Rectal smooth muscle tissue (tissue), 1 donor: ENCODE results near the gene P2RX6.
"Not testable (repeated sequence)": the region's sequence is repeated elsewhere in the genome, so short reads cannot be mapped to it uniquely, and the experiment has no call there.

Experiments
- H3K27ac ChIP-seq: one replicate; pipeline ENCODE4 v1.7.0; 2013; ENCODE audit warnings: low read depth, low read length, inconsistent platforms
- H3K27me3 ChIP-seq: one replicate; pipeline ENCODE4 v1.7.0; 2013; ENCODE audit warnings: low read length; ENCODE audit not compliant: control insufficient read depth, insufficient read depth
- H3K36me3 ChIP-seq: one replicate; pipeline ENCODE4 v1.7.0; 2013; ENCODE audit warnings: low read length; ENCODE audit not compliant: control insufficient read depth, insufficient read depth
- H3K4me1 ChIP-seq: one replicate; pipeline ENCODE4 v1.7.0; 2013; ENCODE audit warnings: low read length; ENCODE audit not compliant: control insufficient read depth, insufficient read depth
- H3K4me3 ChIP-seq: one replicate; pipeline ENCODE4 v1.7.0; 2013; ENCODE audit warnings: low read length
- H3K9ac ChIP-seq: one replicate; pipeline ENCODE4 v1.7.0; 2013; ENCODE audit warnings: low read length

Gene P2RX6

GRCh38 chr22:21067901-21068680, 53.1 kb downstream of the P2RX6 start:
- Histone ChIP-seq H3K4me1 (no peaks in the 10 kb centered on the region), H3K36me3 (no peaks in the 10 kb centered on the region), H3K9ac (no peak overlapping the region), H3K4me3 (no peak overlapping the region), H3K27me3 (no peaks in the 10 kb centered on the region), H3K27ac (no peak overlapping the region)

- H3K36me3 ChIP-seq: no peaks in the 10 kb centered on the region
- no peaks in the 10 kb centered on the region for H3K27me3 ChIP-seq
- H3K9ac ChIP-seq: no peak overlapping the region
- no peak overlapping the region for H3K27ac ChIP-seq
- H3K4me1 ChIP-seq: no peaks in the 10 kb centered on the region
- H3K4me3 ChIP-seq: no peak overlapping the region
Observed at GRCh38 chr22:21068681-21069276, 53.8 kb downstream of the P2RX6 start.

- no peak overlapping the region for H3K27ac ChIP-seq
- no peaks in the 10 kb centered on the region for H3K36me3 ChIP-seq
Observed at GRCh38 chr22:21069375-21069774, 54.4 kb downstream of the P2RX6 start.

GRCh38 chr22:21070690-21071615, 56.0 kb downstream of the P2RX6 start:
- H3K27ac ChIP-seq: no peak overlapping the region
- no peaks in the 10 kb centered on the region for H3K36me3 ChIP-seq
- no peak overlapping the region for H3K9ac ChIP-seq
- H3K4me1 ChIP-seq: no peaks in the 10 kb centered on the region
- H3K27me3 ChIP-seq: peaks cover 2% of the 10 kb centered on the region
- H3K4me3 ChIP-seq: no peak overlapping the region

More at GRCh38 chr22:21069375-21069774, 54.4 kb downstream of the P2RX6 start:
- Histone ChIP-seq H3K27me3 (peaks cover 2% of the 10 kb centered on the region), H3K9ac (no peak overlapping the region), H3K4me3 (no peak overlapping the region), H3K4me1 (no peaks in the 10 kb centered on the region)

- not testable (repeated sequence) for H3K27ac ChIP-seq, H3K36me3 ChIP-seq, H3K4me1 ChIP-seq, H3K4me3 ChIP-seq, H3K27me3 ChIP-seq, H3K9ac ChIP-seq
Observed at GRCh38 chr22:21071796-21072195, 56.8 kb downstream of the P2RX6 start.

GRCh38 chr22:21073023-21073422, 58.1 kb downstream of the P2RX6 start:
- no peak overlapping the region for H3K9ac ChIP-seq
- H3K27me3 ChIP-seq: peaks cover 2% of the 10 kb centered on the region
- H3K4me1 ChIP-seq: no peaks in the 10 kb centered on the region
- no peak overlapping the region for H3K27ac ChIP-seq
- H3K4me3 ChIP-seq: no peak overlapping the region
- no peaks in the 10 kb centered on the region for H3K36me3 ChIP-seq

GRCh38 chr22:21073482-21073881, 58.5 kb downstream of the P2RX6 start:
- H3K4me1 ChIP-seq: no peaks in the 10 kb centered on the region

GRCh38 chr22:21074102-21074715, 59.2 kb downstream of the P2RX6 start:
- no peaks in the 10 kb centered on the region for H3K4me1 ChIP-seq
- peaks cover 2% of the 10 kb centered on the region for H3K27me3 ChIP-seq
- H3K27ac ChIP-seq: no peak overlapping the region
- no peak overlapping the region for H3K9ac ChIP-seq
- H3K36me3 ChIP-seq: no peaks in the 10 kb centered on the region
- no peak overlapping the region for H3K4me3 ChIP-seq

More at GRCh38 chr22:21073482-21073881, 58.5 kb downstream of the P2RX6 start:
- Histone ChIP-seq H3K9ac (no peak overlapping the region), H3K27me3 (peaks cover 2% of the 10 kb centered on the region), H3K27ac (no peak overlapping the region), H3K4me3 (no peak overlapping the region), H3K36me3 (no peaks in the 10 kb centered on the region)

- Histone ChIP-seq H3K9ac (no peak overlapping the region), H3K4me3 (no peak overlapping the region), H3K4me1 (no peaks in the 10 kb centered on the region), H3K27me3 (peaks cover 2% of the 10 kb centered on the region), H3K27ac (no peak overlapping the region), H3K36me3 (no peaks in the 10 kb centered on the region)
Observed at GRCh38 chr22:21075516-21076138, 60.7 kb downstream of the P2RX6 start.

GRCh38 chr22:21076912-21077625, 62.1 kb downstream of the P2RX6 start:
- no peak overlapping the region for H3K4me3 ChIP-seq
- H3K27ac ChIP-seq: no peak overlapping the region
- H3K4me1 ChIP-seq: no peaks in the 10 kb centered on the region
- H3K27me3 ChIP-seq: peaks cover 2% of the 10 kb centered on the region
- H3K36me3 ChIP-seq: no peaks in the 10 kb centered on the region
- H3K9ac ChIP-seq: no peak overlapping the region
